HG02870 (cell line): ENCODE data around the gene HMGA1.

ENCODE experiments used
- ATAC-seq: cut with Tn5 transposase; IDR thresholded peaks from one replicate; pipeline ENCODE4 v1.9.1; 2021; ENCODE audit warnings: mild to moderate bottlenecking, moderate library complexity; ENCODE audit not compliant: unreplicated experiment

HMGA1 gene

GRCh38 chr6:34236443-34237315 lies at the start of gene HMGA1:
Gene HMGA1 (plus strand): TSS chr6:34236873. CDS start chr6:34240781, 3,908 bp downstream.
- ATAC-seq: peak; percentile 56

DNA sequence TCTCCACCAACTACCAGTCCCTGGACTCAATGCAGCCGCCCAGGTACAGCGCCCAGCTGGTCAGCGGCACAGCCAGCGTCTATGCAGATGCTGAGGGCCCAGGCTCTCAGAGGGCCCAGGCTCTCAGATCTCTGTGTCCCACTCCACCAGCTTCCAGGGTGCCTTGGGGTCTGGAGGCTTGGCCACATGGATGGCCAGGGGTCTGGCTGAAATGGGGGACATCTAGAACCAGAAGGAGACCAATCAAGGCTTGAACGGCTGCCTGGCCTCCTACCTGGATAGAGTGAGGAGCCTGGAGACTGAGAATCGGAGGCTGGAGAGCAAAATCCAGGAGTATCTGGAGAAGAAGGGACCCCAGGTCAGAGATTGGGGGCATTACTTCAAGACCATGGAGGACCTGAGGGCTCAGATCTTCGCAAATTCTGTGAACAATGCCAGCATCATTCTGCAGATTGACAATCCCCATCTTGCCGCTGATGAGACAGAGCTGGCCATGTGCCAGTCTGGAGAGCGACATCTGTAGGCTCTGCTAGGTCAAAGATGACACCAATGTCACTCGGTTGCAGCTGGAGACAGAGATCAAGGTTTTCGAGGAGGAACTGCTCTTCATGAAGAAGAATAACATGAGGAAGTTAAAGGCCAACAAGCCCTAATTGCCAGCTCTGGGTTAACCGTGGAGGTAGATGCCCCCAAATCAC lies 46.7 kb upstream of the HMGA1 start:
- no peak for ATAC-seq

- no peak for ATAC-seq
These were observed 46.1 kb upstream of the HMGA1 start for GRCh38 chr6:34190504-34191122.

DNA sequence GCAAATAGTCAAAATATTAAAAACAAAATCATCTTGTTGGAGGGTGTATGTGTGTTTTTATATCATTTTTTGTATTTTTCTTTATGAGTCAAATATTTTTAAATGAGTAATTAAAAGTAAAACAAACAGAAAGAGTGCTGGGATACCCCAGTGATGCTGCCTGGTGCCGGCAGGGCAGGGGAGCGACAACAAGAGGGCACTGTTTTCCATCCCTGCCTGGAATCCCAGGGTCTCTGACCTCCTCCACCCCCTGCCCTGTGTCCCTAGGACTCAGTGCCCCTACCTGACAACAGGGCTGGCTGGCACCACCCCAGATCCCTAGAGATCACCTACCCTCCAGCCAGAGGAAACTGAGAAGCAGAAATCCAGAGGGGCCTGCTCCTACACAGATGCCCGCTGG lies 41.9 kb upstream of the HMGA1 start:
- no peak for ATAC-seq

GRCh38 chr6:34195726-34196115 lies 41.0 kb upstream of the HMGA1 start:
- no peak for ATAC-seq

GRCh38 chr6:34196116-34196832 lies 40.4 kb upstream of the HMGA1 start:
- no peak for ATAC-seq

- no peak for ATAC-seq
These were observed 39.9 kb upstream of the HMGA1 start for GRCh38 chr6:34196833-34197195.

DNA sequence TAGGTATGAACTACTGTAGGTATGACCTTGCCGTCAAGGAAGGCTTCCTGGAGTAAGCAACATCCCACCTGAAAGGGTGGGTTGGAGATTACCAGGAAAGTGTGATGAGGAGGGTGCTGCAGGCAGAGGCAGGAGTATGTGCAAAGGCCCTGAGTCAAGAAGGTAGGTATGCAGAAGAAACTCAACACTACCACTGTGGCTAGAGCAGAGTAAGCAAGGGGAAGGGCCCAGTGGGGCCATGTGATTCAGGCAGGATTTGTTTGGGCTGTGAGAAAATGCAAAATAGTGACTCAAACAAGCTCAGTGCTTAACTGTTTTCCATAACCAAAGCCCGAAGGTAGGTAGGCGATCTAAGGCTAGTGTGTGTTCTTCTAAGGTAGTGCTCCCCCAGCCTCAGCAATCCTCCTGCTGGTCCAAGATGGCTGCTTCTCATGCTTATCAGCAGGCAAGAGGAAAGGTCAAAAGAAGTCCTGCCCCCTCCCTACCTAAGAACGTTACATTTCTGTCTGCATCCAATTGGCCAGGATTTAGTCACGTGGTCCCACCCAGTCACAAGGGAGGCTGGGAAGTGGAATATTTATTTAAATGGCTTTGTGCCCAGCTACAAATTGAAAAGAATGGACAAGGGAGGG lies 36.2 kb upstream of the HMGA1 start:
- ATAC-seq: no peak

GRCh38 chr6:34201455-34202107 lies 35.1 kb upstream of the HMGA1 start:
- ATAC-seq: no peak

DNA sequence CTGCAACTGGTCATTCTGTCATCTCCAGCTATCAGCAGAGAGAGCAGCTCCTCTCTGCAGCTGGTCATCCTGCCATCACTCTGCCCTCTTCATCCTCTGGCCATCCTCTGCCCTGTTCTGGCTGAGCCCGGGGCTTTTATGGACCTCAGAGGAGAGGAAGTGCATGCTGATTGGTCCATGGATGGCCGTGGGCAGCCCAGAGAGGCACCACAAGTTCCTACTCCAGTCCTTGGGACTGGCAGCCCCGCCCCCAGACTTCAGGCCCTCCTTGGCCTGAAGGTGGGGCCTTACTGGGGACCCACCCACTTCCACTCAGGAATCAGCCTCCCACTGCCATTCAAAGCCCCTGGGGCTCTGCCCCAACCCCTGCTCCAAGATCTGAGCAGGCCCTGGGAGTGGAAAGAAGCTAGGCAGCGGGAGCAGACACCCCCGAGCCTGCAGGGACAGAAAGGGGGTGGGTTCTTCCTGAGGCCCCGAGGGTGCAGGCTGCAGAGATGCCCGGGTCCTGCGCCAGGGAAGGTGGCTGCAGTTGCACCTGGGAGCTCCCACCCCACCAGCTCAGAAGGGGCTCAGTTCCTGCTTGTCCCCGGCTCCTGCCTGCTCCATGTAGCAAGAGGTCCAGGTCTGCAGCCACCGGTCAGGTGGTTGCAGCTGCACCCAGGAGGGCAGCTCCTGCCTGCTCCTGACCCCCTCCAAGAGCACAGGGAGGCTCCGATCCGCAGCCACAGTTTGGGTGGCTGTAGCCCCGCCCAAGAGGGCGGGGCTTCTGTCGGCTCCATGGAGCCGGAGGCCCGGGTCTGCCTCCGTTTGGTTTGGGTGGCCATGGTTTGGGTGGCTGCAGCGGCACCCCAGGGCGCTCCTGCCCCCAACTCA lies 34.1 kb upstream of the HMGA1 start:
- ATAC-seq: no peak

- no peak for ATAC-seq
These were observed 32.0 kb upstream of the HMGA1 start for GRCh38 chr6:34204693-34205092.

DNA sequence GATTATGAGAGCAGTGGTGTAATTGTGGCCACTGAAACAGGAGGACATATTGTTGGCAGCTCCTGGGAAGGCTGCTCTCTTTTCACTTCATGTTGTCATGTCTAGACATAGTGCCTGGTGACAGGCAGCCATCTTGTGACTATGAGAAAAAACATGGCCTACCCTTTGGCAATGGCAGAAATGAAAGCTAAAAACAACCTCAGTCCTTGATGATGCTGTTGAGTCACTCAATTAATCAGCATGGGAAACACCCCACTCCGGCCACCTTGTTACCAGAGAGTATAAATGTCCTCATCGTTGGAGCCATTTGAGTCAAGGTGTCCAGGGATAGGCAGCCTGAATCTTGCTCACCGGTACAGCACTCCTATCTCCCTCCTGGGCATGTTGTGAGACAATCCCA lies 31.2 kb upstream of the HMGA1 start:
- no peak for ATAC-seq

DNA sequence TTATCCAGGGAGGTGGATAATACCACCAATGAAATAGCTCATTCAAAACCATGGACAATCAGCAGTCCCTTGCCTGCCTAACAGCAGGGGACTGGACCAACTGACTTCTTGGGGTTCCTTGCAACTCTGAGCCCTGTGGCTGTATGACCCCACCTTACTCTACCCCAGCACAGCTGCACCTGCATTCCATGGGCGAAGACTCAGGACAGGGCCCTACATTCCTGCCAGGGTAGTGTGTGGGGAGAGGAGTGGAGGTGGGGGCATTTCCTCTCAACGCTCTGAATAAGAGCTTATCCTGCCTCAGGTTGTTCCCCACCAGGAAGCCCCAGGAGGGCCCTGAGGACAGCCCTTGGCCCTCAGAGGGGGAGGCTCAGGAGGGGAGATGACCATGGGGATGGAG lies 30.8 kb upstream of the HMGA1 start:
- no peak for ATAC-seq

DNA sequence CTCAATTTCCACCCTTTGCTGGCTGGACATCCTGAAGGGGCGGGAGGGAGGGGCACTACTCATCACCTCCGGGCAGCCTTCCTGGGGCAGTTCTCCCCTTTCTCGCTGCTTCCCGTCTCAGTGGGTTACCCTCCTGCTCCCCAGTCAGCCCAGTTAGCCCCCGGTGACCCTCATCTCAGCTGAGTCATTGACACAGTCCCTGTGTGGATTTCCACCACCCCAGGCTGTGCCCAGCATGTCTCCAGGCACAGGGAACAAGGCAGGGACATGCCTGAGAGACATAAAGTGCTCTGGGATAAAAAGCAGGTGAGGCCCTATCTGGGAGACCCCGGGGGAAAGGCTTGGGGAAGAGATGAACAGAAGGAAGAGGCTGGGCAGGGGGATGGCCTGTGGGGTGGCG lies 29.9 kb upstream of the HMGA1 start:
- no peak for ATAC-seq

DNA sequence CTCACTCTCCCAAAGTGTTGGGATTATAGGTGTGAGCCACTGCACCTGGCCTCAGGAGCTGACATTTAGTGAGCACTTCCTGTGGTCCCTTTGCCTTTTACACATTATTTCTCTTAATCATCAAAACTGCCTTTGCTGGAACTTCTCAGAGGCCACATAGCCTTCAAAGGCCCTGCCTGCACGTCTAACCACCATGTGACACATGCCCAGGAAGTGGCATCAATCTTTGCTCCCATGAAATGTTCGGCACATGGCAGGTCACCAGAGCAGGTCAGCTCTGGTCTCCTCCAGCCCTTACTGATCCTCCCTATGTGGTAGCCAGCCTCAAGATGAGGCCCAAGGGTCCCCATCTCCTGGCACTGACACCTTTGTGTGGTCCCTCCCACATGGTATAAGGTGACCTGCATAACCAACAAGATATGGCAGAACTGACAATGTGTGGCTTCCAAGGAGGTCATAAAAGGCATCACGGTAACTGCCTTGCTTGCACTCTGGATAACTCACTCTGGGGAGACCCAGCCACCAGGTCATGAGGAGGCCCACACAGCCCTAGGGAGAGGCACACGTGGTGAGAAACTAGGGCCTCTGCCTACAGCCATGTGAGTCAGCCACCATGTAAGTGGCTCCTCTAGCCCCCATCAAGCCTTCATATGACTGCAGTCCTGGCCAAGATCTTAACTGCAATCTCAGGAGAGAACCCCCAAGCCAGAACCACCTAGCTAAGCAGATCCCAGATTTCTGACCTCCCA lies 28.8 kb upstream of the HMGA1 start:
- ATAC-seq: no peak

DNA sequence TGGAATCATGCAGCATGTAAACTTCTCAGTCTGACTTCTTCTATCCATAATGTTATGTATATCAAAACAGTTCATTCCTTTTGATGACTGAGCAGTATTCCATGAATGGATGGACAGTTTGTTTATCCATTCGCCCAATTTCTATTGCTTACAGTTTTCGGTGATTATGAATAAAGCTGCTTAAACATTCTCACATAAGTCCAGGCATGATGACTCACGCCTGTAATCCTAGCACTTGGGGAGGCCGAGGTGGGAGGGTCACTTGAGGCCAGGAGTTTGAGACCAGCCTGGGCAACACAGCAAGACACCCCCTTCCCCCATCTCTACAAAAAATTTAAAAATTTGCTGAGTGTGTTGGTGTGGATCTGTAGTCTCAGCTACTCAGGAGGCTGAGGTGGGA lies 22.9 kb upstream of the HMGA1 start:
- ATAC-seq: no peak

DNA sequence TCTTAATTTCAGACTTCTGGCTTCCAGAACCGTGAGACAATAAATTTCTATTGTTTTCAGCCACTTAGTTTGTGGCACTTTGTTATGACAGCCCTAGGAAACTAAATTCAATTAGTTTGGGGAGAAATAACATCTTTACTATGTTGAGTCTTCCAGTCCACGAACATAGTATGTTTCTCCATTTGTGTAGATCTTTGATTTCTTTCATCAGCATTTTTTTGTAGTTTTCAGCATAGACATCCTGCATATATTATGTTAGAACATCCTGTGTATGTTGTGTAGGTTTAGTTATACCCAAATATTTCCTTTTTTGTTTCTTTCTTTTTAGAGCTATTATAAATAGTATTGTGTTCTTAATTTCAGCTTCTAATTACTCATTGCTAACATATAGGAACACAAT lies 18.0 kb upstream of the HMGA1 start:
- no peak for ATAC-seq

- peak; percentile 10 for ATAC-seq
These were observed 13.2 kb upstream of the HMGA1 start for GRCh38 chr6:34223381-34223955.
